ENCODE measurements around the gene NEMP1.

GRCh38 chr12:57105011-57105753, 26.6 kb upstream of the NEMP1 start:
- TF ChIP-seq CTCF (IDR thresholded peaks at IDR 0.05; ENCODE audit: borderline replicate concordance, extremely low read depth, low read length, poor library complexity, severe bottlenecking): no peak
- no peak for TF ChIP-seq EZH2 (IDR thresholded peaks at IDR 0.05; ENCODE audit: borderline replicate concordance, low read depth, low read length, severe bottlenecking)

Measured in DND-41 (cell line).